A673 (cell line): ENCODE results near the gene PDE6B. TPM values are rescaled to one million over a fixed set of nuclear protein-coding genes. Genes with fewer than 3 reads are reported as not detected.

Experiments
- BruUV-seq: library from RNA; stranded (reverse); fragments of 400-500 nt; replicated peaks from 2 replicates; lab custom pipeline; 2021; lab: Mats Ljungman, UMichigan
- CTCF ChIA-PET: fragments of 300-600 bp; sonication (Branson Sonifier 250); formaldehyde crosslinking; loops from one replicate; lab custom pipeline; 2022; ENCODE audit warnings: antibody characterized with exemption; lab: Charles Lee
- POLR2A ChIA-PET: fragments of 300-600 bp; sonication (Branson Sonifier 250); formaldehyde crosslinking; loops from one replicate; lab custom pipeline; 2022; ENCODE audit warnings: antibody characterized with exemption; ENCODE audit not compliant: low non-redundant PET; lab: Charles Lee
- DNase-seq: peaks from one replicate; pipeline ENCODE4 v3.0.0-alpha.2; 2015; ENCODE audit warnings: low spot score
- H3K27ac ChIP-seq: fragments of 200-600 bp; sonication (generic); 2 replicates; pipeline ENCODE4 v1.5.1; 2016; ENCODE audit warnings: mixed run types, low read depth, mild to moderate bottlenecking, mixed read lengths, antibody characterized with exemption, low read length; ENCODE audit not compliant: poor library complexity, severe bottlenecking
- H3K27me3 ChIP-seq: fragments of 200-600 bp; sonication (generic); replicated peaks from 2 replicates; pipeline ENCODE4 v1.6.1; 2017; ENCODE audit warnings: mixed run types, low read depth, mild to moderate bottlenecking, mixed read lengths, antibody characterized with exemption, low read length; ENCODE audit not compliant: insufficient read depth, poor library complexity
- H3K36me3 ChIP-seq: fragments of 200-600 bp; sonication (generic); 2 replicates; pipeline ENCODE4 v1.6.1; 2016; ENCODE audit warnings: mixed run types, mild to moderate bottlenecking, mixed read lengths, antibody characterized with exemption, low read length; ENCODE audit not compliant: insufficient read depth, poor library complexity, severe bottlenecking
- H3K4me1 ChIP-seq: fragments of 200-600 bp; sonication (generic); 2 replicates; pipeline ENCODE4 v1.6.1; 2017; ENCODE audit warnings: mixed run types, mild to moderate bottlenecking, mixed read lengths, antibody characterized with exemption, low read length; ENCODE audit not compliant: insufficient read depth, poor library complexity, severe bottlenecking
- H3K4me3 ChIP-seq: fragments of 200-600 bp; sonication (generic); 2 replicates; pipeline ENCODE4 v1.5.1; 2016; ENCODE audit warnings: low read depth, mixed run types, mild to moderate bottlenecking, mixed read lengths, low read length; ENCODE audit not compliant: poor library complexity, severe bottlenecking
- H3K9me3 ChIP-seq: fragments of 200-600 bp; sonication (generic); 2 replicates; pipeline ENCODE4 v1.6.1; 2016; ENCODE audit warnings: mixed run types, low read depth, mild to moderate bottlenecking, mixed read lengths, antibody characterized with exemption, low read length; ENCODE audit not compliant: poor library complexity, severe bottlenecking
- EZH2 ChIP-seq: fragments of 200-600 bp; sonication (generic); IDR thresholded peaks from 2 replicates; pipeline ENCODE4 v1.6.1; 2017; ENCODE audit warnings: borderline replicate concordance, low read depth, mild to moderate bottlenecking, mixed read lengths, antibody characterized with exemption, low read length; ENCODE audit not compliant: poor library complexity, severe bottlenecking
- intact Hi-C: fragments of 100-400 bp; cut with micrococcal nuclease; formaldehyde crosslinking; loops from one replicate; pipeline ENCODE4 v1.10.0; 2022; ENCODE audit not compliant: unreplicated experiment
- total RNA-seq: library from RNA; stranded (reverse); gene quantifications from 2 replicates; pipeline ENCODE4 v1.2.3, GENCODE V29; 2021
- TF ChIP-seq, protein P1 (sequence below): fragments of 300-800, 200-600 bp; sonication (generic); conservative IDR thresholded peaks from 2 replicates; pipeline ENCODE4 v1.5.1; 2017; ENCODE audit warnings: low read depth, mild to moderate bottlenecking, antibody characterized with exemption, low read length, moderate library complexity, mixed read lengths

PDE6B gene
- total RNA-seq, 1 experiment from 2014 or later = 10.4 TPM

DNA sequence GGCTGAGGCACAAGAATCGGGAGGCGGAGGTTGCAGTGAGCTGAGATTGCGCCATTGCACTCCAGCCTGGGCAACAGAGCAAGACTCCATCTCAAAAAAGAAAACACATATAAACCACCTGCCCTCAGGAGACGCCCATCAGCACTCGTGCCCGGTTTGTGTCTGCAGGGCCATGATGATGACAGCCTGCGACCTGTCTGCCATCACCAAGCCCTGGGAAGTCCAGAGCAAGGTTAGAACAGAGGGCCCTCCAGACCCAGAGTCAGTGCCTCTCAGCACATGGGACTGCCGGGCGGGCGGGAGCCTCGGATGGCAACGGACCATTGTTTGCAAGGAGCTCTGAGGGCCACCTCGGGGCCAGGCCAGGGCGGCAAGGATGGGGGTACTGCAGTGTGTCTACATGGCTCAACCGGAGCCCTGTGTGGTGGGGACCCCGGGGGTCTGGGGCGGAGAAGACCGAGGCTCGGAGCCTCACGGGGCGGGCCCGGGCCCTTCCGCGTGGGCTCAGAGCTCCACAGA lies 39.4 kb downstream of the PDE6B start:
- H3K9me3 ChIP-seq = no peaks in the 10 kb centered on the region
- TF ChIP-seq, protein P1, sequence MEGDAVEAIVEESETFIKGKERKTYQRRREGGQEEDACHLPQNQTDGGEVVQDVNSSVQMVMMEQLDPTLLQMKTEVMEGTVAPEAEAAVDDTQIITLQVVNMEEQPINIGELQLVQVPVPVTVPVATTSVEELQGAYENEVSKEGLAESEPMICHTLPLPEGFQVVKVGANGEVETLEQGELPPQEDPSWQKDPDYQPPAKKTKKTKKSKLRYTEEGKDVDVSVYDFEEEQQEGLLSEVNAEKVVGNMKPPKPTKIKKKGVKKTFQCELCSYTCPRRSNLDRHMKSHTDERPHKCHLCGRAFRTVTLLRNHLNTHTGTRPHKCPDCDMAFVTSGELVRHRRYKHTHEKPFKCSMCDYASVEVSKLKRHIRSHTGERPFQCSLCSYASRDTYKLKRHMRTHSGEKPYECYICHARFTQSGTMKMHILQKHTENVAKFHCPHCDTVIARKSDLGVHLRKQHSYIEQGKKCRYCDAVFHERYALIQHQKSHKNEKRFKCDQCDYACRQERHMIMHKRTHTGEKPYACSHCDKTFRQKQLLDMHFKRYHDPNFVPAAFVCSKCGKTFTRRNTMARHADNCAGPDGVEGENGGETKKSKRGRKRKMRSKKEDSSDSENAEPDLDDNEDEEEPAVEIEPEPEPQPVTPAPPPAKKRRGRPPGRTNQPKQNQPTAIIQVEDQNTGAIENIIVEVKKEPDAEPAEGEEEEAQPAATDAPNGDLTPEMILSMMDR = no peak
- no peak for TF ChIP-seq EZH2

DNA sequence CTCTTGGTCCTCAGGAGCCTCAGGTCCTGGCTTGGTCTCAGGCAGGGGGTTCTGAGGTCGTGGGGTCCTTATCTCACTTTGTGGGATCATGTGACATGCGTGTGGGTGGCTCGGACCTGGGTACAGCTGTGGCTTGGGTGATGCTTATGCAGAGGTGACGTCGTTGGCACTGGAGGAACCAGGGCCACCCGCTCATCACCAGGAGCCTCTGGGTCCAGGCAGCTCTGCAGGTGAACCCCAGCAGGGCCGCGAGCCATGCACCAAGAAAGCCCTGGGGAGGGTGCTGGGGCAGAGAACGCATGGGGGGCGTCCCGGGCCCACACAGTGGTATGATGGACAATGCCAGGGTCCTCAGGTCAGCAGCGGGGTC lies 40.0 kb downstream of the PDE6B start:
- ChIA-PET CTCF (no interaction called here), POLR2A (no interaction called here)
- intact Hi-C loops = no loop called here
- Histone ChIP-seq H3K27ac (no peak overlapping the region), H3K36me3 (no peaks in the 10 kb centered on the region), H3K4me1 (peaks cover 4% of the 10 kb centered on the region), H3K4me3 (no peak overlapping the region), H3K27me3 (no peaks in the 10 kb centered on the region), H3K9me3 (no peaks in the 10 kb centered on the region)
- no peak for DNase-seq
- no TSS peak for BruUV-seq
- TF ChIP-seq, protein P1 = no peak
- no peak for TF ChIP-seq EZH2

More for the DNA sequence above, 39.4 kb downstream of the PDE6B start:
- ChIA-PET POLR2A (no interaction called here), CTCF (no interaction called here)
- Histone ChIP-seq H3K4me1 (peaks cover 4% of the 10 kb centered on the region), H3K27ac (no peak overlapping the region), H3K27me3 (no peaks in the 10 kb centered on the region), H3K36me3 (no peaks in the 10 kb centered on the region), H3K4me3 (no peak overlapping the region)
- BruUV-seq = no TSS peak
- intact Hi-C loops = no loop called here
- no peak for DNase-seq

DNA sequence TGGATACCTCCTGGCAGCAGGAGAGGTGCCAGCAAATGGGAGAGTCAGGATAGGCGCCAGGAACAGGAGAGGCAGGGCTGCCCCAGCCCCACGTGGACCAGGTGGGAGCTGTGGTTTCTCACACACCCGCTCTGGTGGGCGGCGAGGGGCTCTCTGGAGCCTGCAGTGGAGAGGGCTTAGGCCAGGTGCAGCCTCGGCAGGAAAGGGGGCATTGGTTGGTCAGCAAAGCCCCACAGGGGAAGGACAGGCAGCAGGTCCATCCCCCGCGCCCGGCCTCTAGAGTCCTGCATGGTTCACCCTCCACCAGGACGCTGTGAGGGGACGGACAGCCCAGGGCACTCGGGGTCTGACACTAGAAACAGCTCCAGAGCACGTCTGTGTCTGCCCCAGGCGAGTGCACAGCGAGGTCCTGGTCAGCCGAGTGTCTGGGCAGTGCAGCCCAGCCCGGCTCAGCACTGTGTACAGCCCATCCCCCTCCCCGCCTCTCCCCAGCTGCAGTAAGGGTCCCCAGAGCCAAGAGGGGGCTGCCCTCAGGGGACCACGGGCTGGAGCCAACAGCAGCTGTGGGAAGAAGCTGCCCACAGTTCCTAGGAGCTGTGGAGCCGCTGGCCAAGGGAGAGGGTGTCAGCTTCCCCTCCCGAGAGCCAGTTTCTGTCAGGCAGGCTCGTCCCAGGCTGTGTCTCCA lies 40.5 kb downstream of the PDE6B start:
- CTCF ChIA-PET = interaction anchor here (0.6 kb wide), 1 partner anchor 105 kb away, joined by 4 read pairs; no protein-coding TSS in a partner anchor
- intact Hi-C loops = no loop called here

More for the DNA sequence above, 40.5 kb downstream of the PDE6B start:
- BruUV-seq = no TSS peak
- Histone ChIP-seq H3K9me3 (no peaks in the 10 kb centered on the region), H3K4me3 (no peak overlapping the region), H3K27ac (no peak overlapping the region), H3K27me3 (no peaks in the 10 kb centered on the region), H3K36me3 (peaks cover 4% of the 10 kb centered on the region), H3K4me1 (peaks cover 4% of the 10 kb centered on the region)
- TF ChIP-seq EZH2 = no peak
- TF ChIP-seq, protein P1 = no peak
- DNase-seq = no peak
- POLR2A ChIA-PET = no interaction called here
